Caki2 (cell line): ENCODE measurements around the gene DEF6. TPM values are rescaled to one million over a fixed set of nuclear protein-coding genes. Genes with fewer than 3 reads are reported as not detected.
"Not testable (repeated sequence)": the region's sequence is repeated elsewhere in the genome, so short reads cannot be mapped to it uniquely, and the experiment has no call there.

Experiments used
- DNase-seq: peaks from one replicate; pipeline ENCODE4 v3.0.0-alpha.2; 2015; ENCODE audit warnings: low read depth
- in situ Hi-C: cut with HindIII; loops from 2 replicates; pipeline ENCODE4 v1.10.0; 2016; ENCODE audit warnings: low sequenced_read_pairs, low pct_unique_long_range_greater_than_20kb, mixed read lengths
- total RNA-seq: library from RNA; depleted of rRNA; stranded (reverse); fragments of >200 nt; shearing (Covaris generic); gene quantifications from 2 replicates; pipeline ENCODE4 v1.2.3, GENCODE V29; 2014; ENCODE audit warnings: low replicate concordance

Gene DEF6
- total RNA-seq, 1 experiment from 2014 or later: 15.2 TPM

DNA sequence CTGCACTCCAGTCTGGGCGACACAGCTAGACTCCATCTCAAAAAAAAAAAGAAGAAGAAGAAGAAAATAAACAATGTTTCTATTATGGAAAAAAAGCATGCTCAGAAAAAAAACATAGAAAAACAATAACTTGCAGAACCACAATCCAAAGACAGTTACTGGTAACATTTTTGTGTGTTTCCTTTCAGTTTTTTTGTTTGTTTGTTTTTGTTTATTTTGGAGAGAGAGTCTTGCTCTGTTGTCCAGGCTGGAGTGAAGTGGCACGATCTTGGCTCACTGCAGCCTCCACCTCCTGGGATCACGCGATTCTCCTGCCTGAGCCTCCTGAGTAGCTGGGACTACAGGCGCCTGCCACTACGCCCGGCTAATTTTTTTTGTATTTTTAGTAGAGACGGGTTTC is 31.3 kb downstream of the DEF6 start:
- in situ Hi-C loops, DNase-seq: not testable (repeated sequence)

DNA sequence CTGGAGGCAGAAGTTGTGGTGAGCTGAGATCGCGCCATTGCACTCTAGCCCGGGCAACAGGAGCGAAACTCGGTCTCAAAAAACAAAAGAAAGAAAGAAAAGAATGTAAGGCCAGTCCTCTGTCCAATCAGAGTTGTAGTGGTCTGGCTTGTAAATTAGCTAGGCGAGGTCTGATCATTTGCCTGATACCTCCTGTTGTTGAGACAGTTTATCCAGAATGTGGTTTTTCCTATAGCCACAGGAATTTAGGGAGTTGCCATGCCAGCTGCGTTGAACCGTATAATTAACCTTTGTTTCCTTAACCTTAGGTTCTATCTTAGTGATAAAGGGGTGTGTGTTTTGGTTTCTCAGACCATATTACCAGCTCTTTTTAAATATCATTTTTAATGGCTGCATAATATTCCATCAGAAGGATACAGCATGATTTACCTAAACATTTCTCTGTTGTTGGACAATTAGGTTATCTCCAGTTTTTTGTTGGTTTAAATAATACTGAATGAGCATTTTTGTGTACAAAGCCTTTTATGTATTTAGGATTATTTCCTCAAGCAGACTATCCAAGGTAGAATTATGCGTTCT is 33.0 kb downstream of the DEF6 start:
- peak; percentile 48 for DNase-seq
- in situ Hi-C loops: no loop called here

DNA sequence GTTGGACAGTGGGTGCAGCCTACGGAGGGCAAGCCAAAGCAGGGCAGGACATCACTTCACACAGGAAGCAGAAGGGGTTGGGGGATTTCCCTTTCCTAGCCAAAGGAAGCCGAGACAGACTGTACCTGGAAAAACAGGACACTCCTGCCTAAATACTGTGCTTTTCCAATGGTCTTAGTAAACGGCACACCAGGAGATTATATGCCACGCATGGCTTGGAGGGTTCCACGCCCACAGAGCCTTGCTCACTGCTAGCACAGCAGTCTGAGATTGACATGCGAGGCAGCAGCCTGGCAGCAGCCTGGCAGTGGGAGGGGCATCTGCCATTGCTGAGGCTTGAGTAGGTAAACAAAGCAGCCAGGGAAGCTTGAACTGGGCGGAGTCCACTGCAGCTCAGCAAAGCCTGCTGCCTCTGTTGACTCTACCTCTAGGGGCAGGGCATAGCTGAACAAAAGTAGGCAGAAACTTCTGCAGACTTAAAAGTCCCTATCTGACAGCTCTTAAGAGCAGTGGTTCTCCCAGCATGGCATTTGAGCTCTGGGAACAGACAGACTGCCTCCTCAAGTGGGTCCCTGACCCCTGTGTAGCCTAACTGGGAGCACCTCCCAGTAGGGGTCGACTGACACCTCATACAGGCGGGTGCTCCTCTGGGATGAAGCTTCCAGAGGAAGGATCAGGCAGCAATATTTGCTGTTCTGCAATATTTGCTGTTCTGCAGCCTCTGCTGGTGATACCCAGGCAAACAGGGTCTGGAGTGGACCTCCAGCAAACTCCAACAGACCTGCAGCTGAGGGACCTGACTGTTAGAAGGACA is 34.7 kb downstream of the DEF6 start:
- in situ Hi-C loops: not testable (repeated sequence)
- DNase-seq: peak; percentile 83

DNA sequence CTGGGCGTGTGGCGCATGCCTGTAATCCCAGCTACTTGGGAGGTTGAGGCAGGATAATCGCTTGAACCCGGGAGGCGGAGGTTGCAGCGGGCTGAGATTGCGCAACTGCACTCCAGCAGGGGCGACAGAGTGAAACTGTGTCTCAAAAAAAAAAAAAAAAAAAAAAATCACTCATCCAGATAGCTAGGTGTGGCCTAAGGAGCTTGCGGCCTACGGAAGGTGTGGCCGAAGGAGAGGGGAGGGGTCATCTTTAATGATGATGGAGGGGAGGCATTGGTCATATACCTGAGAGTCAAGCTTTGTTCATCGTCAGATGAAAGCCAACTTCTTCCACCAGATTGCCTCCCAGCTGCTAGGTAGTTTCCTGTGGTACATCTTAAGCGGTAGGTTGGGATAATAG is 43.9 kb downstream of the DEF6 start:
- in situ Hi-C loops: no loop called here
- peak; percentile 61 for DNase-seq

DNA sequence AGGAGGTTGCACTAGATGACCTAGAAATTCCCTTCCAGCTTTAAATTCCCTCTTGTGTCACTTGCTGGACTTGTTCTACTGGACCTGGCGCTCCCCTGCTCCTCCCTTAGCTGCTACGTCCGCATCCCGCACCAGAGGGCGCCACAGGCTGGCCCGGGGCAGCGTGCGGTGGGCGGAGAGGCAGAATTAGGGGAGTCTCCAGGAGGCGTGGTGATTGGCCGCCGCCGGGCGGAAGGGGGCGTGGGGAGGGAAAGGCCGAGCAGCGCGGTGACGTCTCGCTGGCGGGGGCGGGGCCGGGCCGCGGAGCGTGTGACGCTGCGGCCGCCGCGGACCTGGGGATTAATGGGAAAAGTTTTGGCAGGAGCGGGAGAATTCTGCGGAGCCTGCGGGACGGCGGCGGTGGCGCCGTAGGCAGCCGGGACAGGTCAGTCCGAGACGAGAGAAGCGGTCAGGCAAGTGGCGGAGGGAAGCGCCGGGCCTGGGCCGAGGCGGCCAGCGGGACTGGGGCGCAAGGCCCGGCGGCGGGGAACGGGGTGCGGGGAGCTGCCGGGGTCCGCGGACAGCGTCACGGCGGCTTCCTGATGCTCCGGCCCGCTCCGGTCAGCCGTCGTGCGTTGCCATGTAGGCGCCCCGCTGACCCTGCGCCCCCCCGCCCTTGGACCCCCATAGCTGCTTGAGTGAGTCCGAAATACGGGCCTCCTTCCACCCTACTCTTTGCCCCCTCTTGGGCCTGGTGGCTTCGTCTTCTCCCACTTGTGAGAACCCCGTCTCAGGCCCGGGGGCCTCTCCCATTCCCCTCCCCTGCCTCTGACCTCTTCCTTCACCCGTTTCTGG is 44.9 kb downstream of the DEF6 start, which contains the start of gene PPARD:
Gene PPARD (plus strand): TSS at position 301 of the 834 bp plus-strand sequence. CDS start 68,530 bp downstream, outside the sequence.
- in situ Hi-C loops: no loop called here
- peak; percentile 95 for DNase-seq

DNA sequence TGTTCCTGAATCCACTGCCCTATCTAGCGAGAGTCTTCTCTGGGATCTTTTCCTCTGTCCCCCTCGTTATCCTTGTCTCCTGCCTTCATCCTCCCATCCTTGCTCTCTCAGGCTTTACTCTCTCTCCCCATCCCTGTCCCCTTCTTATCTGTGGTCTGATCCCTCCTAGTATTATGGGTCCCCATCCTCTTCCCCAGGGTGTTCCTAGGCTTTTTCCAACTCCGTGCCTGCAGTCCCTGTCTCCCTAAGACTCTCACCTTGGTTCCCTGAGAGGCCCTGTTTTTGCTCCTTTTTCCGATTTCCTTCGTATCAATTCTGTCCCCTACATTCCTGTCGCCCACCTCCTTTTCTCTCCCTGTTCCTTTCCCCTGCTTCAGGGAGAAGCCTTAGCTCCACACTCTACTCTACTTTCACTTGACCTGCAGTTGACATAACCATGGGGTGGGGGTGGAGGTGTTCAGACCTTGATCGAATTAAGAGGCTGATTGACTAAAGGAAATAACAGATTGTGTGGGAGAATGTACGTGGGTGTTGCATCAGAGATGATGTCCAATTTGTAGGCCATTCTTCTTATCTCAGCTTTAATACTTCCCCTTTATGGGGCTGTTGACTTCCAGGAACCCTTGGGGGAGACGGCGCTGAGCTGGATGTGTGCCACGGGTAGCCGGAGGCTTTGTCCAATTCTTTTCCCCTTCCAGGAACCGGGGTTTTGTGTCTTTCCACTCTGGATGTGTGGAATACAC is 45.6 kb downstream of the DEF6 start:
- no peak for DNase-seq
- in situ Hi-C loops: no loop called here

DNA sequence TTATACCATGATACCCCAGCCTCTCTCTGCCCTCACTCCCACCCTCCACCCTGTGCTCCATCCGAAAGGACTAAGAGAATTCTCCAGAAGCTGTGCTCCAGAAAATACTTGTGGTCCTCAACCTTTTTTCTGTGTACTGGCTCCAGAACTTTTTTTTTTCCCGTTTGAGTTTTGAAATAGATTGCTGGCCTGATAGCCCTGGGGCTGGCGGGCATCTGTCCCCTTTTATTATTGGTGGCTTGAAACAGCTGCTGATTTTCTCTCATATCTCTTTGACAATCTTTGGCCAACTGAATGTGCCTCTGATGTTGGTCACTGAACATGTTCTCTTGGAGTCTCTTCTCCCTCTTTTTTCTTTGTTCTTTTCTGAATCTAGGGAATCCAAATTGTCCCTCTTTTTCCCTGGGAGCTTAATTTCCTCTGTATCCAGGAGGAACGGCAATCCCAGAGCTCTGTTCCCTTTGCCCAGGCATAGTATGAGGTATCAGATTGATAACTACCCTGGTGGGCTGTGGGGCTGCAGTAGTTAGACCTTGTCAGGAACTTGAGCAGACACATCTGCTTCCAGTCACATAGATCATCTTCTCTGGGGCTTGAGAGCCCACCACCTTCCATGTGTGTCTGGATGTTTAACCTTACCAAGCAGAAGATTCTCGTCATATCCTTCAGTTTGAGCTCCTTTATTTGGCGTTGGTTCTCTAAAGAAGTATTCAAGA is 46.4 kb downstream of the DEF6 start:
- no peak for DNase-seq
- in situ Hi-C loops: no loop called here

DNA sequence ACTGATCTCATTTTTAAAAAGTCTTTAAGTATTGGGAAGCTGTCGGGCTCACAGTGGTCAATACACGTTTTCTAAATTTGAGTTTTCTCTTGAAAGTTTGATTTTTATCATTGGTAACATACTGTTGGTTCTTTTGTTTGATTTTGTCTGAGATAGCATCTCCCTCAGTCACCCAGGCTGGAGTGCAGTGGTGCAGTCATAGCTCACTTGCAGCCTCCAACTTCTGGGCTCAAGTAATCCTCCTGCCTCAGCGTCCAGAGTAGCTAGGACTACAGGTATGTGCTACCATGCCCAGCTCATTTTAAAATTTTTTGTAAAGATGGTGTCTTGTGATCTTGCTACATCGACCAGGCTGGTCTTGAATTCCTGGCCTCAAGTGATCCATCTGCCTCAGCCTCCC is 53.8 kb downstream of the DEF6 start:
- in situ Hi-C loops: no loop called here
- DNase-seq: no peak

DNA sequence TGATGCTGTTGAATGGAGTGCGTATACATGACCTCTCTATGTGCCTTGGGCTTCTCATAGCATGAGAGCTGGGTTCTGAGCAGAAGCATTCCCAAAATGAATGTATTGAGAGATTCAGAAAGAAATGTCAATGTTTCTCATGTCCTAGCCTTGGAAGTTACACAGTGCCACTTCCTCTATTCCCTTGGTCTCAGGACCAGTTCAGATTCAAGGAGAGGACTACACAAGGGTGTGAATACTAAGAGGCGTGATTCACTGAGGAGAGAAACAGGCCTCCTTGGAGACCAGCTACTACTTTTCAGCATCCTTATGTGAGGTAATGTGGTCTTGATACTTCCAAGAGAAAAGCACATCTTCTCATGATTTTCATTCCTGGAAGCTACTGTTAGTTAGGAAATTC is 55.1 kb downstream of the DEF6 start:
- in situ Hi-C loops: no loop called here
- no peak for DNase-seq

DNA sequence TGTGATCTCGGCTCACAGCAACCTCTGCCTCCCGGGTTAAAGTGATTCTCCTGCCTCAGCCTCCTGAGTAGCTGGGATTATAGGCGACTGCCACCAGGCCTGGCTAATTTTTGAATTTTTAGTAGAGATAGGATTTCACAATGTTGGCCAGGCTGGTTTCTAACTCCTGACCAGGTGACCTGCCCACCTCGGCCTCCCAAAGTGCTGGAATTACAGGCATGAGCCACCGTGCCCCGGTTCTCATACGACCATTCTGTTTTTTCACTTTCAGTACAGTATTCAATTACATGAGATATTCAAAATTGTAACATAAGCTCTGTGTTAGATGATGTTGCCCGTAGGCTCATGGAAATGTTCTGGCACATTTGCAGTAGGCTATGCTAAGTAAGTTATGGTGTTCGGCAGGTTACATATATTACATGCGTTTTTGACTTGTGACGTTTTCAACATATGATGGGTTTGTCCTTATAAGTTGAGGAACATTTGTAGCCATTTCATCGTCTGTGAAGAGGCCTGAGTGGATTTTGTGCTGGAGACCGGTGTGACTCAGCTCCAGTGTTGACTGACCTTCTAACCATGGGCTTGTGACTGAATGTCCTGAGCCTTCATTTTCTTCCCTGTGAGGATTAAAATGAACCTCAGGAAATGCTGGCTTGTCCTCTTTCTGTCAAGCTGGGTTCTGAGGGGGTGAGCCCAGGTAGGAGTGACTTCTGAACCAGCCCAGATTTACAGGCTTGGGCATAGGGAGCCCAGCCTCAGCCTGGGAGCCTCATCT is 56.9 kb downstream of the DEF6 start:
- in situ Hi-C loops: no loop called here
- DNase-seq: no peak

DNA sequence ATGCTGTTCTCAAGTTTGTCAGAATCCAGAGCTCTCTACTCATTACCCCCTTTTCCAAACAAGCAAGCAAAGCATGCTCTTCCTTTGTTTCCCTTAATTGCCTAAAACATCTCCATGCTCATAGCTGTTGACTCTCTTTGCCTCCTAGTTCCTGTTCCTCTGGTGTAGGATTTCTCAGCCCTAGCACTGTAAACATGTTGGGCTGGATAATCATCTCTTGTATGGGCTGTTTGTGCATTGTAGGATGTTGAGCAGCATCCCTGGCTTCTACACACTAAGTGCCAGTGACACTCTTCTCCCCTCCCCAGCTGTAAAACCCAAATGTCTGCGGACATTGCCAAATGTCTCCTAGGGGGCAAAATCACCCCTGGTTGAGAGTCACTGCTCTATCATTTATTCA is 58.8 kb downstream of the DEF6 start:
- in situ Hi-C loops: no loop called here
- no peak for DNase-seq

DNA sequence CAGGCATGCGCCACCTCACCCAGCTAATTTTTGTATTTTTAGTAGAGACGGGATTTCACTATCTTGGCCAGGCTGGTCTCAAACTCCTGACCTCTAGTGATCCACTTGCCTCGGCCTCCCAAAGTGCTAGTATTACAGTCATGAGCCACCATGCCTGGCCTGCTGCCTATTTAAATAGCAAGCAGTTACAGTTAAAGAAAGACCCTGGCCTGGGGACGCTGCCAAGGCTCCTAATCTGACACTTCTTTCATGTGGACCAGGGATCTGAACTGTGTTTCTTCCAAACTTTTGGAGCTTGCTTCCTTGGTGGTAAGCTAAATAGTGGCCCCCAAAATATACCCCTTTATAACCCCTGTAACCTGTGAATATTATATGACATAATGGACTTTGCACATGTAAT is 60.1 kb downstream of the DEF6 start:
- in situ Hi-C loops: no loop called here
- DNase-seq: no peak

DNA sequence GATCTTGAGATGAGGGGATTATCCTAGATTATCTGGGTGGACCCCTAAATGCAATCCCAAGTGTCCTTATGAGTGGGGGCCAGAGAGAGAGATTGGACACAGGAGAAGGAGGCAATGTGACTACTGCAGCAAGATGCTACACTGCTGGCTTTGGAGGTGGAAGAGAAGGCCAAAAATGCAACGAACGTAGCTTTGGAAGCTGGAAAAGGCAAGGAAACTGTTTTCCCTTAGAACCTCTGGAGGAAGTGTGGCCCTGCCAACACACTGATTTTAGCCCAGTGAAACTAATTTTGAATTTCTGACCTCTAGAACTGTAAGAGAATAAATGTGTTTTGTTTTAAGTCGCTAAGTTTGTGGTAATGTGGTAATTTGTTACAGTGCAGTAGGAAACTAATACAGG is 60.5 kb downstream of the DEF6 start:
- DNase-seq: no peak
- in situ Hi-C loops: no loop called here

DNA sequence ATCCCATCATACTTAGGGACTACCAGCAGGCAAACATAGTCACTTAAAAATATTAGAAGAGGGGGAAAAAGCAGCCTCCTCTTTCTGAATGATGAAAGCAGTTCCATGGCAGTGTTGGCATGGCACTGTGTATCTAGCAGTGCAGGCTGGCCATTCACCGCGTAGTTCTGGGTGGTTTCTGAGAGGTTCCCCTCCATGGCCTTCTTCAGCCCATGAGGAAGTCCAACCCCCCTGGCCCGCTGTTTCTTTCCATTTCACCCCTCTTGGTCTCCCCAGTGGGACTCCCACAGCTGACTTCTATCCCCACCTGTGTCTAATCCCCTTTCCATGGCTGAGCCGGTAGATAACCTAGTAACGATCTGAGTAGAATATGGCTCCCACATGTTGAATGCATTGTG is 61.7 kb downstream of the DEF6 start:
- in situ Hi-C loops: no loop called here
- DNase-seq: no peak

DNA sequence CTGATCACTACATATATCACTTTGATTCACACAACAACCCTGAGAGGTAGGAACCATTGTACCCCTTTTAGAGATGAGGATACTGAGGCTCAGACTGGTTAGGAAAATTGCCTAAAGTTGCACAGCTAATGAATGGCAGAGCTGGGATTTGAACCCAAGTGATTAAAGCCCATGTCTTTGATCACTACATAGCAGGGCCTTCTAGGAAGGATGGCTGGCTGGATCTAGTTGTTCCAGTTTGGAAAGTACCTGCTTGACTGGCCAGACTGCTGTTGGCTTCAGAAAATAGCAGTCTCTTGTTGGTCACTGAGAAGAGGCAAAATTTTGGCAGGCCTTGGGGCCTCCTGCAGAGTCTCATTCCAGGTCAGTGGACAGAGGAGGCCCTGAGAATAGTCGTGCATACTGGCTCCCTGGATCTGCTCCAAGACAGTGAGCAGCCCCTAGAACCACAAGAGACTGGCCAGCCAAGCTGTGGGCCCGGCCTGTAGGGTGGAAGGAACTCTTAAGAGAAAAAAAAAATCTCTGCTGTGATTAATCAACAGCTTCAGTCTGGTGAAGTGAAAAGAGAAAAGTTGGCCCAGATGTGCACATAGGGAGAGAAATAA is 62.2 kb downstream of the DEF6 start:
- peak; percentile 37 for DNase-seq
- in situ Hi-C loops: no loop called here

DNA sequence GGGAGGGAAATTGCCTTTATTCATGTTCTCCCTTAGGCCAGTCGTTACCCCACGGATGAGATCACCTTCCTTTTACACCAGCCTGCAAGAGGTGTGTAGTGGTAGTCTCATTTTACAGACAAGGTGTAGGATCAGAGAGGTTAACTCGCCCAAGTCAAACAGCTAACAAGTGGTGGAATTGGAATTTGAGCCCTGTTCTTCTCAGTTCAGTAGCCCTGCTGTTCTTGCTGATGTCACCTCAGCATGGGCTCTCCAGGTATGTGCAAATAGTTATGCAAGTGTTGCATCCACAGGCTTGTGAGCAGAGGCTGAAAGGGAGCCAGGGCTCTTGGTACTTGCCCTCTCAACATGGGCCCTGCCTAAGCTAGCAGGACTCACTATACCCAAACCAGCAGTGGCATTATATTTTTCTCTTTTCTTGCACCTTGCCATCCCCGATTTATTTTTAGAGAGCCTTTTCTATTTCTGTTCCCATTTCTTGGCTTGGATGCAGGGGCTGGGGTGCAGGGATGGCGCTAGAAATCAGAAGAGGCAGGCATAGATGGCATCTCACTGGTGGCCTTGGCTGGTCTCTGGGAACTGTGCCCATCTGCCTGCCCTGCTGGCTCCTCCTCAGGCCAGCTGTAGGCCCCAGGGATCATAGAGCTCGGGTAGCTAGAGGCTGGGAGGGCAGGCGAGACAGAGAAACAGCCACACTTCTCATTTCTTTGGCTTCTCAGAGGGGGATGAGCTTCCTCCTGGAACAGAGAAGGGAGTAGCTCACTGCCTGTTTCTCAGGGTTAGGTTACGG is 62.9 kb downstream of the DEF6 start:
- no peak for DNase-seq
- in situ Hi-C loops: no loop called here
